ENCODE results near the gene TBCC.

DNA sequence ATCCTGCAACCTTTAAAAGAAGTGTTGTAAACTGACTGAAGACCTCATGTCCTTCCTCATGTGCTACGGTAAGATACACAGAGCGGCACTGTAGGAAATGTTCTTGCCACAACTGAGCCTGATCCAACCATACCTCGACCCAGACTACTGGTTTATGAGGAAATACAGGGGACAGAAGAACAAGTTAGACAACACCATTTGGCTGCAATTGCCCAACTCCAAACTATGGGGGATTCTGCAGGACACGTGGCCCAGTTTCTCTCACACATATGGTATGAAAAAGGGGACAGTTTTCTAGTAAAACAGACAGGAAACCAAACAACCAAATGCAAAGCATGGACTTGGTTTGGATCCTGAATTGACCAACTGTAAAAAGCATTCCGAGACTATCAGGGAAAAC, 34.0 kb downstream of the TBCC start:
- TF ChIP-seq, protein P1, sequence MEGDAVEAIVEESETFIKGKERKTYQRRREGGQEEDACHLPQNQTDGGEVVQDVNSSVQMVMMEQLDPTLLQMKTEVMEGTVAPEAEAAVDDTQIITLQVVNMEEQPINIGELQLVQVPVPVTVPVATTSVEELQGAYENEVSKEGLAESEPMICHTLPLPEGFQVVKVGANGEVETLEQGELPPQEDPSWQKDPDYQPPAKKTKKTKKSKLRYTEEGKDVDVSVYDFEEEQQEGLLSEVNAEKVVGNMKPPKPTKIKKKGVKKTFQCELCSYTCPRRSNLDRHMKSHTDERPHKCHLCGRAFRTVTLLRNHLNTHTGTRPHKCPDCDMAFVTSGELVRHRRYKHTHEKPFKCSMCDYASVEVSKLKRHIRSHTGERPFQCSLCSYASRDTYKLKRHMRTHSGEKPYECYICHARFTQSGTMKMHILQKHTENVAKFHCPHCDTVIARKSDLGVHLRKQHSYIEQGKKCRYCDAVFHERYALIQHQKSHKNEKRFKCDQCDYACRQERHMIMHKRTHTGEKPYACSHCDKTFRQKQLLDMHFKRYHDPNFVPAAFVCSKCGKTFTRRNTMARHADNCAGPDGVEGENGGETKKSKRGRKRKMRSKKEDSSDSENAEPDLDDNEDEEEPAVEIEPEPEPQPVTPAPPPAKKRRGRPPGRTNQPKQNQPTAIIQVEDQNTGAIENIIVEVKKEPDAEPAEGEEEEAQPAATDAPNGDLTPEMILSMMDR (IDR thresholded peaks at IDR 0.05; ENCODE audit: poor library complexity) = no peak
- TF ChIP-seq EZH2 (IDR thresholded peaks at IDR 0.05; ENCODE audit: borderline replicate concordance) = no peak
- TF ChIP-seq EZH2phosphoT487 (IDR thresholded peaks at IDR 0.05; ENCODE audit: low read depth, severe bottlenecking, unreplicated experiment) = no peak

Measured in hepatocyte (in vitro differentiated cells).